DND-41 (cell line): ENCODE data around the gene SORL1-AS1.
"Not testable (repeated sequence)": the region's sequence is repeated elsewhere in the genome, so short reads cannot be mapped to it uniquely, and the experiment has no call there.

Experiments used
- EZH2 ChIP-seq: IDR thresholded peaks from 3 replicates; pipeline ENCODE4 v1.6.1; 2012; ENCODE audit warnings: borderline replicate concordance, low read depth, mild to moderate bottlenecking, moderate library complexity, low read length, inconsistent platforms; ENCODE audit not compliant: severe bottlenecking
- TF ChIP-seq, protein P1 (sequence below): IDR thresholded peaks from 2 replicates; pipeline ENCODE4 v1.5.1; 2012; ENCODE audit warnings: borderline replicate concordance, low read length, moderate library complexity, mild to moderate bottlenecking; ENCODE audit not compliant: poor library complexity, severe bottlenecking; ENCODE audit errors: extremely low read depth

- TF ChIP-seq, protein P1, sequence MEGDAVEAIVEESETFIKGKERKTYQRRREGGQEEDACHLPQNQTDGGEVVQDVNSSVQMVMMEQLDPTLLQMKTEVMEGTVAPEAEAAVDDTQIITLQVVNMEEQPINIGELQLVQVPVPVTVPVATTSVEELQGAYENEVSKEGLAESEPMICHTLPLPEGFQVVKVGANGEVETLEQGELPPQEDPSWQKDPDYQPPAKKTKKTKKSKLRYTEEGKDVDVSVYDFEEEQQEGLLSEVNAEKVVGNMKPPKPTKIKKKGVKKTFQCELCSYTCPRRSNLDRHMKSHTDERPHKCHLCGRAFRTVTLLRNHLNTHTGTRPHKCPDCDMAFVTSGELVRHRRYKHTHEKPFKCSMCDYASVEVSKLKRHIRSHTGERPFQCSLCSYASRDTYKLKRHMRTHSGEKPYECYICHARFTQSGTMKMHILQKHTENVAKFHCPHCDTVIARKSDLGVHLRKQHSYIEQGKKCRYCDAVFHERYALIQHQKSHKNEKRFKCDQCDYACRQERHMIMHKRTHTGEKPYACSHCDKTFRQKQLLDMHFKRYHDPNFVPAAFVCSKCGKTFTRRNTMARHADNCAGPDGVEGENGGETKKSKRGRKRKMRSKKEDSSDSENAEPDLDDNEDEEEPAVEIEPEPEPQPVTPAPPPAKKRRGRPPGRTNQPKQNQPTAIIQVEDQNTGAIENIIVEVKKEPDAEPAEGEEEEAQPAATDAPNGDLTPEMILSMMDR = not testable (repeated sequence)
- not testable (repeated sequence) for TF ChIP-seq EZH2
These were observed 28.9 kb upstream of the SORL1-AS1 start for GRCh38 chr11:121481484-121482230.
